Central memory CD8-positive, alpha-beta T cell (primary cell): ENCODE measurements around the gene SDK2.

ENCODE experiments used
- ATAC-seq: fragments of 150-1000 bp; cut with Tn5 transposase; replicated peaks from 2 replicates; pipeline ENCODE4 v1.10.0; 2022; ENCODE audit warnings: mild to moderate bottlenecking, moderate FRiP score, moderate number of reproducible peaks; ENCODE audit not compliant: poor library complexity, severe bottlenecking; ENCODE audit errors: extremely low read depth
- DNase-seq, 2 donors: peaks; one replicate each; pipeline ENCODE4 v3.0.0; 2021; ENCODE audit warnings: low spot score in 2 of 2
- H3K27ac Mint-ChIP-seq: one replicate; pipeline ENCODE4 v1.8.0; 2022; ENCODE audit warnings: low read depth, mild to moderate bottlenecking, moderate library complexity, mixed read lengths
- H3K27me3 Mint-ChIP-seq: one replicate; pipeline ENCODE4 v1.8.0; 2022; ENCODE audit warnings: mixed read lengths
- H3K36me3 Mint-ChIP-seq: one replicate; pipeline ENCODE4 v1.8.0; 2022; ENCODE audit warnings: mild to moderate bottlenecking, moderate library complexity, mixed read lengths; ENCODE audit not compliant: insufficient read depth
- H3K4me1 Mint-ChIP-seq: one replicate; pipeline ENCODE4 v1.8.0; 2022; ENCODE audit warnings: mixed read lengths
- H3K4me3 Mint-ChIP-seq: one replicate; pipeline ENCODE4 v1.8.0; 2022; ENCODE audit warnings: mild to moderate bottlenecking, moderate library complexity, mixed read lengths
- H3K9me3 Mint-ChIP-seq: one replicate; pipeline ENCODE4 v1.8.0; 2022; ENCODE audit warnings: mixed read lengths

SDK2 gene

DNA sequence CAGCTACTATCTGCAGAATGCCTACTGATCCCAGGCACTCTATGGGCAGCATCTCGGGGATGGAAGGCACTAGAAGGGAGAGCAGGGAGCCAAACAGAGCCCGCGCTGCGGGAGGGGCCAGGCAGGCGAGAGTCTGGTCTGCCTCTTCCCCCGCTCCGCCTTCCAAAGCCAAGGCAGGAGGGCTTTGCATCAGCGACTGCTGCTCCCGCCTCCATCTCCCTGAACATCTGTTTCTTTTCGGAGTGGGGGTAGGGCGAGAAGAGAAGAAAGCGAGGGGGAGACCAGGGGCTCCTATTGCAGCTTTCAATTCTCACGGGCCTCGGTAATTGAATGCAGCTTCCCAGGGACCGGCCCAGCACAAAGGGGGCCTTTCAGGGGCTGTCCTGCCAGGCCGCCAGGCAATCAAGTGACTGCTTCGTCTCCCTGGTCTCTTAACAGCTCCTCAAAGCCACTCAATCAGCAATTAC lies 301.0 kb downstream of the SDK2 start:
- peaks cover 25% of the 10 kb centered on the region for H3K27me3 Mint-ChIP-seq
- H3K27ac Mint-ChIP-seq: no peak overlapping the region
- no peak for DNase-seq
- H3K4me1 Mint-ChIP-seq: no peaks in the 10 kb centered on the region
- H3K36me3 Mint-ChIP-seq: peaks cover 6% of the 10 kb centered on the region
- no peak for ATAC-seq
- no peak overlapping the region for H3K4me3 Mint-ChIP-seq
- H3K9me3 Mint-ChIP-seq: no peaks in the 10 kb centered on the region

DNA sequence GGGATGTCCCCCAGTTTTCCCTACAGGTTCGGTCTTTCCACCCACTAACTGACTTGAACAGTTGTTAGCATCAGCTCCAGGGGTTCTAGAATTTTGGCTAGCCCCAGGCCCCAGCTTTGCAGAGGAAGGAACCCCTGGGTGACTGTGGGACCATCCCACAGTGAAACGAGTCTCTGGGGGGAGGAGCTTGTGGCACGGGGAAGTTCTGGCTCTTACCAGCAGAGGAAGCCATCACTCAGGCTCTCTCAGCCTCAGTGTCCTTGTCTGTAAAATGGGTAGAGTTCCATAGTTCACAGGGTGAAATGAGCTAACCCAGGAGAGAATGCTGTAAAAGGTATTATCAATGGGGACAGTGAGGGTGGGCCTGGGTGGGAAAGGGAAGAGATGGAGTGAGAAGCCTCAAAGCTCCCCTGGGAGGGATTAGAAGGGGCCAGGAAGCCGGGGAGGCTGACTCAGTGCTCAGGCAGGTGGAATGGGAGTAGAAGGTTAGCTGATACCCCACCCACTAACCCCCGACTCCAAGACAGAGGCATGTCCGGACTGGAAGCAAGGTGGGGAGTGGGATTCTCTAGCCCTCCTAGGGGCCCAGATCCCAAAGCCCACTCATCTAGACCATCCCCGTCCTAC lies 301.6 kb downstream of the SDK2 start:
- no peak overlapping the region for H3K4me3 Mint-ChIP-seq
- no peaks in the 10 kb centered on the region for H3K4me1 Mint-ChIP-seq
- no peak overlapping the region for H3K27ac Mint-ChIP-seq
- no peaks in the 10 kb centered on the region for H3K9me3 Mint-ChIP-seq
- ATAC-seq (no peak), DNase-seq (no peak)
- peaks cover 24% of the 10 kb centered on the region for H3K27me3 Mint-ChIP-seq
- peaks cover 2% of the 10 kb centered on the region for H3K36me3 Mint-ChIP-seq

DNA sequence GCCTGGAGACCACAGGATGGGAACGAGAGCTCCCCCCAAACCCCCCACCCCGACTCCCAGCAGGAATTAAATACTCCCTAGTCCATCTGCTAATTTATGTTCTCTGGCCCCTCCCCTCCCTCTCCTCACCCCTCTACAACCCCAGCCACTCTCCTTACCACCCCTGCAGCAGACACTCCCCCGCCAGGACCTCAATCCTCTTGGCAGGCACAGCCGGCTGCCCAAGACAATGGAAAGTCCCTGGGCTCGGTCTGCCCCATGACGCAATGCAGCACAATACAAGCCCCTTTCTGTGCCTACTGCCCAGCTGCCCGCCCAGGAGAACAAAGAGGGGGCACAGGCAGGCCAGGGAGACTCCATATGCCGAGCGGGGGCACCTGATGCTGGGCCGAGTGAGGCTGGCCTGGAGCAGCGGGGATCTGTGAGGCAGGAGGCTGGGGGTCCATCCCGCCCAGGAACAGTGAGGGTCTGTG lies 302.2 kb downstream of the SDK2 start:
- Mint-ChIP-seq H3K27me3 (peaks cover 24% of the 10 kb centered on the region), H3K27ac (no peak overlapping the region), H3K4me3 (no peak overlapping the region), H3K36me3 (peaks cover 2% of the 10 kb centered on the region), H3K9me3 (no peaks in the 10 kb centered on the region), H3K4me1 (no peaks in the 10 kb centered on the region)
- DNase-seq (no peak), ATAC-seq (no peak)

DNA sequence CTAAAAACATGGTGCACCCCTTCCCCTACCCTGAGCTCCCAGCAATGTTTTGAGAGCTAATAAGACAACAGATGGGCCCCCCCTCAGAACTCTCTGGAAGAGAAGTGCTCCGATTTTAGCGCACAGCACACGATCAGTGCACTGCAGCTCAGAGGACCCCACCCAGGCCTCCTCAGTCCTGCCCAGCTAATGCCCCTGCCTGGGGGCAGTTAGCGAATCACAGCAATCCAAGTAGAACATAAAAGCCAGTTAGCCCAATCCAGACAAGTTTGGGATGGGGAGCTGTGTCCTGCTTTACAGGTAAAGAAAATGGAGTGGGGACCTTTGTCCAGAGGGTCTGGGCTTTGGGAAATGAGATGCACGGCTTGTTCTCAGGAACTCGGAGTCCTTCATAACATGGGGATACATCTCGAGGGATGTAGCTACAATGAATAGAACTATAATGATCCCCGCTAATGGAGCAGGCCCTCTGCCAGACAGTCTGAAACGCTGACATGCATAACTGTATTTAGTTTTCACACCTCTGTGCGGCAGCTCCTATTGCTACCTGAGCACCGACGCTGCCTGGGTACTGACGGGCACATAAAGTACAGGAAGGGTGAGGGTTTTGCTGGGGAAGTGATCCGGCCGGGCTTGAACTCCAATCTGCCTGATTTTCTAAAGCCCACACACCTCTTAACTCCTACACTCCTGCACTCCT lies 302.7 kb downstream of the SDK2 start:
- no peak for ATAC-seq
- peaks cover 24% of the 10 kb centered on the region for H3K27me3 Mint-ChIP-seq
- no peak for DNase-seq
- no peak overlapping the region for H3K27ac Mint-ChIP-seq
- H3K4me3 Mint-ChIP-seq: no peak overlapping the region
- H3K9me3 Mint-ChIP-seq: no peaks in the 10 kb centered on the region
- H3K4me1 Mint-ChIP-seq: no peaks in the 10 kb centered on the region
- H3K36me3 Mint-ChIP-seq: peaks cover 2% of the 10 kb centered on the region

DNA sequence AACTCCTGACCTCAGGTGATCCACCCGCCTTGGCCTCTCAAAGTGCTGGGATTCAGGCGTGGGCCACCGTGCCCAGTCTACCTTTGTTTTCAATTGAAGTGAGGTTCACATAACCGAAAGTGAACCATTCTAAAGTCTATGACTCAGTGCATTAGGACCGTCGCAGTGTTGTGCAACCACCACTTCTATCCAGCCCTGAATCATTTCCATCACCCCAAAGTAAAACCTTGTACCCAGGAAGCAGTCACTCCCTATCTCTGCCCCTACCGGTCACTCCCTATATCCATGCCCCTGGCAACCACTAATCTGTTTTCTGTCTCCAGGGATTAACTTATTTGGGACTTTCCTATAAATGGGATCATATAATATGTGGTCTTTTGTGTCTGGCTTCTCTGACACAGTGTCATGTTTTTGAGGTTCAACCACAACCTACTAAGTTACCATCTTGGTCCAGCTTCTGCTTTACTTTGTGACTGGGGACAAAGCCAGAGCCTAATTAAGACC lies 304.1 kb downstream of the SDK2 start:
- H3K27ac Mint-ChIP-seq: no peak overlapping the region
- H3K4me3 Mint-ChIP-seq: no peak overlapping the region
- peaks cover 28% of the 10 kb centered on the region for H3K27me3 Mint-ChIP-seq
- DNase-seq: no peak
- peaks cover 2% of the 10 kb centered on the region for H3K36me3 Mint-ChIP-seq
- no peaks in the 10 kb centered on the region for H3K9me3 Mint-ChIP-seq
- no peak for ATAC-seq
- H3K4me1 Mint-ChIP-seq: no peaks in the 10 kb centered on the region

DNA sequence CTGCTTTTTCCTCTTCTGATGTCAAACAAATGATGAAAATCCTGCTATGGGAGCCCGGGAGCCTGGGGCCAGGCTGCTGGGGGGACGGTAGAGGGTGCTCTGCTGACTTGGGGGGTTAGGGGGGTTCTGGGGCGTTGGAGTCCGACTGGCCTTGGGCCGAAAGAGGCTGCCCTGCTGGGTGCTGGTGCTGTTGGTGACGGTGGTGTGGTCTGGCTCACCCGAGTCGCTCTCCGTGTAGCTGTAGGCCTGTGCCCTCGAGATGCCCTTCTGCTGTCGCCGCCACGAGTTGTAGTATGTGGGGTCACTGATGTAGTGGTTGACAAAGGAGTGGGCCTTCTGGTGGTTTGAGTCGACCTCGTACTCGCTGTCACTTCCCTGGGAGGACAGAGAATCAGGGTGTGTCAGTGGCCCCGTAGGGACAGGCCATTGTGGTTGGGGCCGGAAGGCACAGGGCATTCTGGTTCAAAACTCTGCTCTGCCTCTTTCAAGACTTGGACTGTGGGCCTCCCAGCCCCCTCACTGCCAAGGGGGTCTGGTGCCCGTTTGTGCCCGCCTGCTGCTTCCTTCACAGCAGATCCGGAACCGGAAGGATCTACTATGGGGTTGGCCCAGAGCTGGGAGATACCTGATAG lies 305.6 kb downstream of the SDK2 start:
- no peak for ATAC-seq
- H3K9me3 Mint-ChIP-seq: no peaks in the 10 kb centered on the region

DNA sequence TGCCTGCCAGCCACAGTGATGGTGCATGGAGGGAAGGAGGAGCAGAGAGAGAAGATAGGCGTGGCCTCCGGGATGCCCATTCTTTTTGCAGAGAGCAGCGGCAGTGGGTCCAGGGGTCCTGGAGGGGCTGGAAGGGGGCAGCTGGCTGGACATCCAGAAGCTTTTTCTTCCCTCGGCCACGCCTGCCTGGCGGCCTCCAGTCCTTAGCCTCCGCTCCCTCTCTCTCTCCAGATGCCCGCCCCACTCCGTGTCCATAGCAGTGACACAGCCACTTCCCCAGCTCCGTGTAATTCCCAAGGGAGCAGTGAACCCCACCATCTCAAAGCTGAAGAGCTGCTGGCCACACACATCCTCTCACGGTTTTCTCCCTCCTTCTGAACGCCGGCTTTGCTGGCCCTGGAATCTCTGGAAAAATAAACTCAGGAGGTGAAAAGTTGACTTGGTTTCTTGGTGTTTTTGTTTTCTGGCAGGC lies 306.2 kb downstream of the SDK2 start:
- Mint-ChIP-seq H3K4me3 (no peak overlapping the region), H3K27ac (no peak overlapping the region), H3K27me3 (peaks cover 30% of the 10 kb centered on the region), H3K9me3 (no peaks in the 10 kb centered on the region), H3K4me1 (no peaks in the 10 kb centered on the region), H3K36me3 (peaks cover 2% of the 10 kb centered on the region)
- no peak for ATAC-seq
- no peak for DNase-seq

More for the DNA sequence above, 305.6 kb downstream of the SDK2 start:
- peaks cover 2% of the 10 kb centered on the region for H3K36me3 Mint-ChIP-seq
- H3K27me3 Mint-ChIP-seq: peaks cover 30% of the 10 kb centered on the region
- no peak for DNase-seq
- no peak overlapping the region for H3K4me3 Mint-ChIP-seq
- H3K27ac Mint-ChIP-seq: no peak overlapping the region
- H3K4me1 Mint-ChIP-seq: no peaks in the 10 kb centered on the region

DNA sequence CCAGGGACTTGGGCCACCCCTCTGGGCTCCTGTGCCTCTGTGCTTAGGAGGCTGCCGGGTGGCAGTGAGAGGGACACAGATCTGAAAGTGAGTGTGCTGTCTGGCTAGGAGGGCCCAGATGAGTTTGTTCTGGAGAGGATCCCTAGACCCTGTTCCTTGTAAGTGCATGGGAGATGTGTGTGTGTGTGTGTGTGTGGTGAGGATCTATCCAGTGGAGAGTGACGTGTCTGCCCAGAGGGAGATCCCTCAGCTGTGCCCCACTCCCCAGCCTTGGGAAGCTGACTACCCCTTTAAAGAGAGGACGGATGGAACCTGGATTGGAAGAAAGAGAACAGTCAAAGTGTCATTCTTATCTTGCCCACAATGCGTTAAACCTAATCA lies 306.9 kb downstream of the SDK2 start:
- Mint-ChIP-seq H3K9me3 (no peaks in the 10 kb centered on the region), H3K27me3 (peaks cover 30% of the 10 kb centered on the region), H3K4me1 (no peaks in the 10 kb centered on the region), H3K36me3 (peaks cover 2% of the 10 kb centered on the region), H3K4me3 (no peak overlapping the region), H3K27ac (no peak overlapping the region)
- ATAC-seq: no peak
- no peak for DNase-seq

DNA sequence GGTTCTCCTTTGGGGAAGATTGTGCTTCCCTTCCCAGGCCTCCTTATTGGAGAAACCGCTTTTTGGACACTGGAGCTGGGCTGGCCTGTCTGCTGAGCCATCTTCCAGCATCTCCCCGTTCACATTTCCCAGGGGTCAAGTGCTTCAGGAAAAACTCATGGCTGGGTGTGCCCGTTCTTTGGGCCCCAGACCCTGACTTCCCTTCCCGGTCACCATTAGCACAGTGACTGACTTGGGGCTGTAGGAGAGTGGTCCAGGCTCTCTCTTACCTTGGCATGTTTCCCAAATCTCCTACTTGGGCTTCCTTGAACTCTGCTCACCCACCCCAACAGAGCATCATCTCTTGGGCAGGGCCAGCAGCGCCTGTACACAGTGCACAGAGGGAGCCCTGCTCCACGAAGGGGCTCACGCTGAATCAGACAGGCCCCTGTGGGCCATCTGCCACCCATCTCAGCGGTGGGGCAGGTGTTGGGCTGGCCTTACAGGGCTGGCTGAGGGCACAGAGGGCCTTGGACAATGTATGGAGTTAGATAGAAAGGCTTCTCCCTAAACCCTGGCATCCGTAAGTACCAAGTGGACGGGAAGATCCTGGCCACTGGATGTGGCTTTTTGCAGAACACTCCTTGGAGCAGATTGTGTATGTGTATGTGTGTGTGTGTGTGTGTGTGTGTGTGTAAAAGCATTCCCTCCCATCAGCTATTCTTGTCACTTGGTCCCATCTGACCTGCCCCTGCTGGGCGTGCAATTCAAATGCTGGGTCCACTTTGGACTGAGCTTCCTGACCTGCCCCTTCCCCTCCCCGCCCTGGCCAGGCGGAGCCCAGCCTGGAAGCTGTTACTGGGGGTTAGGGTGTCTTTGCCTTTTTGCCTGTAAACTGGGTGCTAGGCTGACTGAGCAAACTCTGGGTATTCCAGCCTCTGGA lies 307.6 kb downstream of the SDK2 start:
- no peak for ATAC-seq
- no peak overlapping the region for H3K4me3 Mint-ChIP-seq

DNA sequence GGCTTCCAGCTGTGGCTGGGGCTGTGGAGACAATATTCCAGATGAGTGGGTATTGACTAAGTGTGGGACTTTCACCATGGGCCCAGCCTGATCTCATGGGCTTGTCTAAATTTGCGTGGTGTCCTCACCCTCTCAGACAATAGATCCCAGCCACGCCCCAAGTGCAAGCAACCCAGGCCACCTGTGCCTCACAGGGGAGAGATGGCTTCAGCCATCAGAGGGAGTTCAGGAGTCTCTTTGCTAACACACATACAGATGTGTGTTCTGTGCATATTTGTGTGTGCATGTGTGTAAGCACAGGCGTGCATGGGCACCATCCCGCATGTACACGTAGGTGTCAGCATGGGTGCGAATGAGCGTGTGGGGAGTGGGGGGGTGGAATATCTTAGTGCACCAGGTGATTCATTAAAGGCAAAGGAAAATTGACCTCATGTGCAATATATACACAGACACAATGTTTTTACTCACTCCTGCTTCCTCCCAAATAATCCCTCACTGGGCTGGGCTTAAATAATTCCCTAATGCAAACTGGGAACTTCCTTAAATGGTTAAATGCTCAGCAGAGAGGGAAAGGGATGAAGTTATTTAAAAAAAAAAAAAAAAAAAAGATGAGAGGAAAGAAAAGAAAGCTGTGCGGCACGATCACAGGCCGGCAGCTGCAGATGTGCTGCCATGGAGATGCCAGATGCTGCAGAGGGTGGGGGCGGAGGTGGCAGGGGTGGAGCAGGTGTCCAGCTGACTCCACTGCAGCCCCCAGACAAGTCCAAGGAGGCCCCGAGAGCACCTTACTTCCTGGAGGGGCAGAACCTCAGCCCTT lies 308.4 kb downstream of the SDK2 start:
- no peaks in the 10 kb centered on the region for H3K4me1 Mint-ChIP-seq
- no peaks in the 10 kb centered on the region for H3K9me3 Mint-ChIP-seq
- no peak overlapping the region for H3K27ac Mint-ChIP-seq
- peaks cover 38% of the 10 kb centered on the region for H3K27me3 Mint-ChIP-seq
- no peak overlapping the region for H3K4me3 Mint-ChIP-seq
- no peak for ATAC-seq
- no peak for DNase-seq
- peaks cover 1% of the 10 kb centered on the region for H3K36me3 Mint-ChIP-seq

More for the DNA sequence above, 307.6 kb downstream of the SDK2 start:
- H3K27me3 Mint-ChIP-seq: peaks cover 30% of the 10 kb centered on the region
- H3K4me1 Mint-ChIP-seq: no peaks in the 10 kb centered on the region
- H3K9me3 Mint-ChIP-seq: no peaks in the 10 kb centered on the region
- DNase-seq: no peak
- H3K27ac Mint-ChIP-seq: no peak overlapping the region
- H3K36me3 Mint-ChIP-seq: peaks cover 1% of the 10 kb centered on the region

DNA sequence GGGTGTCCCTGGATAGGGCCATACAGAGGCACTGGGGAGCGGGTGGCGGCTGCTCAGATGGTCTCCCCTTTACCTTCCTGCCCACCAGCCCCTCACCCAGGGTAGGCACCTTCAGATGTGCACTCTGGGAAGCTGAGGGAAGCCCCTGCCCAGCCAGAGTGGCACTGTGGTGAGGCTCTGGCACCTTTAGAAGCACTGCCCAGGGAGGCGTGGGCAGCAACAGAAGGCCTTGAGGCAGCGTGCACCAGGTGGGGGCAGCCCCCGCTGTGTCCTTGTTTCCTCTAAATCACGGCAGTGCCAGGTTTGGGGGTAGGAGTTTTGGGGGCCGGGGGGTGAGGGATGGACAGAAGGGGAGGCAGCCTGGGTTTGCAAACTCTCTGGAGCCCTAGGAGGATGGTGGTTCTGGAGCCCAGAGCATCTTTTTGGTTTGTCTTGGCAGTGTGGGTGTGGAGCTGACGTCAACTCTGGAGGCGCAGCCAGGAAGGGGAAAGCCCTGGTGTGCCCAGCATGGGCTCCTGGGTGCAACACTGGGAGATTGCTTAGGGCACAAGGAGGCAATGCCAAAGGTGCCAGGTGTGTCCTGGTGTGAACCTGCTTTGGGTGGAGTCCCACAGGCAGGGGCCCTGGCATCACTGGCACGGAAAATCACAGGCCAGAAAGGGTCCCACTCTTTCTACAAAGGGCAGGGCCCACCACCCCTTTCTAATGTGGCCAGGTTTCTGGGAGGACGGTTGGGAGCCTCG lies 309.3 kb downstream of the SDK2 start:
- H3K27ac Mint-ChIP-seq: no peak overlapping the region
- no peaks in the 10 kb centered on the region for H3K9me3 Mint-ChIP-seq
- no peak overlapping the region for H3K4me3 Mint-ChIP-seq
- ATAC-seq (no peak), DNase-seq (no peak)
- peaks cover 36% of the 10 kb centered on the region for H3K27me3 Mint-ChIP-seq
- no peaks in the 10 kb centered on the region for H3K4me1 Mint-ChIP-seq
- H3K36me3 Mint-ChIP-seq: no peaks in the 10 kb centered on the region
